Smooth muscle cell (in vitro differentiated cells): ENCODE data around the gene HBA1. TPM values are rescaled to one million over a fixed set of nuclear protein-coding genes. Genes with fewer than 3 reads are reported as not detected.
A peak's percentile ranks its signal among the peaks of the same experiment; 100 is the strongest.

ENCODE experiments used
- DNase-seq: peaks from one replicate; lab custom pipeline; 2025; ENCODE audit not compliant: unreplicated experiment; lab: John Stamatoyannopoulos, UW
- H2AFZ ChIP-seq: fragments of 200-600 bp; sonication (generic); 2 replicates; pipeline ENCODE4 v1.6.0; 2016; ENCODE audit warnings: antibody characterized with exemption, low read depth, mild to moderate bottlenecking
- H3F3A ChIP-seq: fragments of 200-600 bp; sonication (generic); 2 replicates; pipeline ENCODE4 v1.6.0; 2017; ENCODE audit warnings: antibody characterized with exemption, low read depth
- H3K27ac ChIP-seq: fragments of 200-600 bp; sonication (generic); 2 replicates; pipeline ENCODE4 v1.5.1; 2016; ENCODE audit warnings: low read depth, mild to moderate bottlenecking
- H3K27me3 ChIP-seq: fragments of 200-600 bp; sonication (generic); 2 replicates; pipeline ENCODE4 v1.6.1; 2016; ENCODE audit warnings: low read depth, mild to moderate bottlenecking
- H3K36me3 ChIP-seq: fragments of 200-600 bp; sonication (generic); 2 replicates; pipeline ENCODE4 v1.5.1; 2016; ENCODE audit warnings: low read depth
- H3K4me1 ChIP-seq: fragments of 200-600 bp; sonication (generic); 2 replicates; pipeline ENCODE4 v1.5.1; 2016; ENCODE audit warnings: low read depth
- H3K4me2 ChIP-seq: fragments of 200-600 bp; sonication (generic); 2 replicates; pipeline ENCODE4 v1.6.0; 2016; ENCODE audit warnings: mild to moderate bottlenecking
- H3K4me3 ChIP-seq: fragments of 200-600 bp; sonication (generic); 2 replicates; pipeline ENCODE4 v1.5.1; 2016; ENCODE audit warnings: mild to moderate bottlenecking
- H3K79me2 ChIP-seq: fragments of 200-600 bp; sonication (generic); 2 replicates; pipeline ENCODE4 v1.6.0; 2016; ENCODE audit warnings: low read depth, mild to moderate bottlenecking
- H3K9ac ChIP-seq: fragments of 200-600 bp; sonication (generic); 2 replicates; pipeline ENCODE4 v1.6.0; 2016; ENCODE audit warnings: low read depth
- H3K9me3 ChIP-seq: fragments of 200-600 bp; sonication (generic); replicated peaks from 2 replicates; pipeline ENCODE4 v1.5.1; 2016; ENCODE audit warnings: low read depth
- H4K20me1 ChIP-seq: fragments of 200-600 bp; sonication (generic); 2 replicates; pipeline ENCODE4 v1.6.0; 2016; ENCODE audit warnings: low read depth
- CTCF ChIP-seq: fragments of 200-600 bp; sonication (generic); IDR thresholded peaks from 2 replicates; pipeline ENCODE4 v1.5.1; 2017; ENCODE audit warnings: borderline replicate concordance, mild to moderate bottlenecking, antibody characterized with exemption; ENCODE audit not compliant: insufficient read depth, poor library complexity, severe bottlenecking
- whole genome bisulfite sequencing: methylation state at CpG from one replicate; pipeline ENCODE4 v1.1.7; 2016; ENCODE audit warnings: low lambda C conversion rate; 5-methylcytosine and 5-hydroxymethylcytosine counted together
- polyA plus RNA-seq: library from polyadenylated mRNA; unstranded; fragments of >200 nt; fragmentation: Nextera tagmentation; extraction: Ambion mirVana; gene quantifications from 2 replicates; pipeline ENCODE4 v1.2.1, GENCODE V29; 2016
- total RNA-seq: library from RNA; depleted of rRNA; stranded (reverse); fragments of >200 nt; gene quantifications from 2 replicates; pipeline ENCODE4 v1.2.3, GENCODE V29; 2014

The HBA1 gene
- total and polyA plus RNA-seq, 2 experiments from 2014 or later = not detected

GRCh38 chr16:133716-134115 lies 42.8 kb upstream of the HBA1 start:
- H3F3A ChIP-seq = no peaks in the 10 kb centered on the region
- no peaks in the 10 kb centered on the region for H3K36me3 ChIP-seq
- DNase-seq = no peak
- H3K9ac ChIP-seq = no peak overlapping the region
- H3K27me3 ChIP-seq = no peaks in the 10 kb centered on the region
- no peak overlapping the region for H3K27ac ChIP-seq
- H3K4me1 ChIP-seq = peaks cover 9% of the 10 kb centered on the region
- H4K20me1 ChIP-seq = peaks cover 50% of the 10 kb centered on the region
- no peak for TF ChIP-seq CTCF
- no peak overlapping the region for H3K4me2 ChIP-seq
- no peaks in the 10 kb centered on the region for H3K9me3 ChIP-seq
- H2AFZ ChIP-seq = no peak overlapping the region
- 97% methylated on average over 2 of the region's 2 CpGs for WGBS
- no peak overlapping the region for H3K4me3 ChIP-seq
- H3K79me2 ChIP-seq = peaks cover 23% of the 10 kb centered on the region

DNA sequence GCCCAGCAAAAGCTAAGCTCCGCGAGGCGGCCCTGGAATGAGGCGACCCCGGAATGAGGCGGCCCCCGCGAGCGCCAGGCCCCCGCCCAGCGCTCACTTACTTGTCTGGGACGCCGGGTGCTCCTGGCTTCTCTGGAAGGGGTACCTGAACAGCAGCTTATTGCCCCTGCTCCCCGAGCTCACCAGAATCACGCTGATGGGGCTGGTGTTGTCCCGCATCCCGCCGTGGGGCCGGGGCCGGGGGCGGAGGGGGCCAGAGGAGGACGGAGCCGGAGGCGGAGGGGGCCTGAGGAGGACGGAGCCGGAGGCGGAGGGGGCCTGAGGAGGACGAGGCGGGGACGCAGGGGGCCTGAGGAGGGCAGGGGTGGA lies 38.4 kb upstream of the HBA1 start:
- H2AFZ ChIP-seq = peak overlapping the region; percentile 93
- no peak for TF ChIP-seq CTCF
- WGBS = under 1% methylated on average over 27 of the region's 30 CpGs
- peak overlapping the region; percentile 75 for H3K4me3 ChIP-seq
- no peaks in the 10 kb centered on the region for H3K9me3 ChIP-seq
- peak overlapping the region; percentile 63 for H3K27ac ChIP-seq
- DNase-seq = no peak
- H4K20me1 ChIP-seq = peaks cover 14% of the 10 kb centered on the region
- H3K36me3 ChIP-seq = no peaks in the 10 kb centered on the region
- peaks cover under 1% of the 10 kb centered on the region for H3F3A ChIP-seq
- no peaks in the 10 kb centered on the region for H3K27me3 ChIP-seq
- peaks cover 9% of the 10 kb centered on the region for H3K4me1 ChIP-seq
- peak overlapping the region; percentile 88 for H3K9ac ChIP-seq
- peak overlapping the region; percentile 99 for H3K4me2 ChIP-seq
- peaks cover 23% of the 10 kb centered on the region for H3K79me2 ChIP-seq

- no peak for DNase-seq
- Histone ChIP-seq H3F3A (peaks cover 6% of the 10 kb centered on the region), H3K27me3 (no peaks in the 10 kb centered on the region), H4K20me1 (no peaks in the 10 kb centered on the region), H3K9ac (no peak overlapping the region), H3K79me2 (peaks cover 18% of the 10 kb centered on the region), H3K4me1 (peaks cover 9% of the 10 kb centered on the region), H3K4me3 (no peak overlapping the region), H3K4me2 (no peak overlapping the region), H3K27ac (no peak overlapping the region), H2AFZ (no peak overlapping the region), H3K36me3 (no peaks in the 10 kb centered on the region), H3K9me3 (no peaks in the 10 kb centered on the region)
- no peak for TF ChIP-seq CTCF
- WGBS = 82% methylated on average over 10 of the region's 10 CpGs
These were observed 36.2 kb upstream of the HBA1 start for GRCh38 chr16:140175-140857.

DNA sequence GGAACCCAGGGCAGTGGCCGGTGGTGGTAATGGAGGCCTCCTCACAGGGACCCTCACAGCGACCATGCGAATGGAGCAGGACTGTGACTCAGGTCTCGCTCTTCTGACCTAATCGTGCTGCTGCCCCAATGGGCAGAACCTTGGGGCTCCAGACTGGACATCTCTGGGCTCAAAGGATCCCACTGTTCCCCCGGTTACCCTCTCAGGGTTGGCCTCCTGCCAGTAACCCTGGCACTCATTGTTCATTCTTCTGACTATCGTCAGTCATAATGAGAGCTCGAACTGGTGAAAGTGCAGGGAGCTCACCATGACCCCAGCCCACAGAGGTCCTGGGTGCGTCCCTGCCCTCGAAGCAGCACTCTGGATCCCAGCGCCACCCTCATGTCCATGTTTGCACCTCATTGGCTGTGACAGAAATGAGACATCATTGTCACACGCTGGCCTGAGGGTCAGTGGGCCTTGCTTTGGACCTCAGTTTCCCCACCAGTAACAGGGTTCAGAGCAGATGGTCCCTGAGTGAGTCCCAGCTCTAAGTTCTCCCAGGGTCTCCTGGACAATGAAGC lies 34.0 kb upstream of the HBA1 start:
- 92% methylated on average over 12 of the region's 12 CpGs for WGBS
- no peak for TF ChIP-seq CTCF

More for the DNA sequence above, 34.0 kb upstream of the HBA1 start:
- no peak overlapping the region for H3K4me2 ChIP-seq
- no peaks in the 10 kb centered on the region for H3K36me3 ChIP-seq
- DNase-seq = no peak
- H3K79me2 ChIP-seq = peaks cover 3% of the 10 kb centered on the region
- H3K27ac ChIP-seq = no peak overlapping the region
- peaks cover 6% of the 10 kb centered on the region for H3K4me1 ChIP-seq
- peaks cover 6% of the 10 kb centered on the region for H3F3A ChIP-seq
- H4K20me1 ChIP-seq = no peaks in the 10 kb centered on the region
- H3K9me3 ChIP-seq = no peaks in the 10 kb centered on the region
- no peaks in the 10 kb centered on the region for H3K27me3 ChIP-seq
- no peak overlapping the region for H3K4me3 ChIP-seq
- no peak overlapping the region for H2AFZ ChIP-seq
- H3K9ac ChIP-seq = no peak overlapping the region
